Measurements from ENCODE around the gene RASL11A. TPM values are rescaled to one million over a fixed set of nuclear protein-coding genes. Genes with fewer than 3 reads are reported as not detected.

The RASL11A gene
- total RNA-seq, 4 donors from 2014 or later: 26.5 to 70.1 (median 39.6) TPM

DNA sequence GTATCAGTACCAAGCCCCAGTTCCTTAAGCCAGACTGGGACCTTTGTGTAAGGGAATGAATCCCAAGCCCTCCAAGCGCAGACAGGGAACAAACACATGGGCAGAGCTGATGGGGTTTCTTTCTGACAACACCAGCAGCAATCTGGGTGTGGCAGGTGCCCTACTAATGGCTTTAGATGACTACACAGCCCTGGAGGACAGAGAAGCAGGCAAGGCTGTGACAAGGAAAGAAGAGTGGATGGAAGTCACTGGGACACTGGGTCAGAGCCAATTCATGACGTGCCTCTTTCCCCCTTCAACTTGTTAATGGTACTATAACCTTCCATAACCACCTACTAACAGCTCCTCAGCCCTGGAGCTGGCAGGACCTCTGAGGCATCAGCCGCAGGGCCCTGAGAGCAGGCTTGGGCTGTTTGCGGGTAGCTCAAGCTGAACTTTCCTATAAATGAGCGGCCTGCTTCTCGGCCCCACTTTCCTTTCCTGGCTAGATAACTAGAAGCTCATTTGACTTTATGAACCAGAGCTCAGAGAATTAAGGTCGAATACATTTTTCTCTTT is 38.9 kb downstream of the RASL11A start:
- H3K27me3 ChIP-seq: no peaks in the 10 kb centered on the region
- no peak overlapping the region for H3K4me3 ChIP-seq
- no peak for DNase-seq
- no peaks in the 10 kb centered on the region for H3K4me1 ChIP-seq
- TF ChIP-seq, protein P1, sequence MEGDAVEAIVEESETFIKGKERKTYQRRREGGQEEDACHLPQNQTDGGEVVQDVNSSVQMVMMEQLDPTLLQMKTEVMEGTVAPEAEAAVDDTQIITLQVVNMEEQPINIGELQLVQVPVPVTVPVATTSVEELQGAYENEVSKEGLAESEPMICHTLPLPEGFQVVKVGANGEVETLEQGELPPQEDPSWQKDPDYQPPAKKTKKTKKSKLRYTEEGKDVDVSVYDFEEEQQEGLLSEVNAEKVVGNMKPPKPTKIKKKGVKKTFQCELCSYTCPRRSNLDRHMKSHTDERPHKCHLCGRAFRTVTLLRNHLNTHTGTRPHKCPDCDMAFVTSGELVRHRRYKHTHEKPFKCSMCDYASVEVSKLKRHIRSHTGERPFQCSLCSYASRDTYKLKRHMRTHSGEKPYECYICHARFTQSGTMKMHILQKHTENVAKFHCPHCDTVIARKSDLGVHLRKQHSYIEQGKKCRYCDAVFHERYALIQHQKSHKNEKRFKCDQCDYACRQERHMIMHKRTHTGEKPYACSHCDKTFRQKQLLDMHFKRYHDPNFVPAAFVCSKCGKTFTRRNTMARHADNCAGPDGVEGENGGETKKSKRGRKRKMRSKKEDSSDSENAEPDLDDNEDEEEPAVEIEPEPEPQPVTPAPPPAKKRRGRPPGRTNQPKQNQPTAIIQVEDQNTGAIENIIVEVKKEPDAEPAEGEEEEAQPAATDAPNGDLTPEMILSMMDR (IDR thresholded peaks at IDR 0.05): no peak
- TF ChIP-seq POLR2A (IDR thresholded peaks at IDR 0.05): no peak
- no peaks in the 10 kb centered on the region for H3K36me3 ChIP-seq
- no peak overlapping the region for H3K27ac ChIP-seq
- no peaks in the 10 kb centered on the region for H3K9me3 ChIP-seq

DNA sequence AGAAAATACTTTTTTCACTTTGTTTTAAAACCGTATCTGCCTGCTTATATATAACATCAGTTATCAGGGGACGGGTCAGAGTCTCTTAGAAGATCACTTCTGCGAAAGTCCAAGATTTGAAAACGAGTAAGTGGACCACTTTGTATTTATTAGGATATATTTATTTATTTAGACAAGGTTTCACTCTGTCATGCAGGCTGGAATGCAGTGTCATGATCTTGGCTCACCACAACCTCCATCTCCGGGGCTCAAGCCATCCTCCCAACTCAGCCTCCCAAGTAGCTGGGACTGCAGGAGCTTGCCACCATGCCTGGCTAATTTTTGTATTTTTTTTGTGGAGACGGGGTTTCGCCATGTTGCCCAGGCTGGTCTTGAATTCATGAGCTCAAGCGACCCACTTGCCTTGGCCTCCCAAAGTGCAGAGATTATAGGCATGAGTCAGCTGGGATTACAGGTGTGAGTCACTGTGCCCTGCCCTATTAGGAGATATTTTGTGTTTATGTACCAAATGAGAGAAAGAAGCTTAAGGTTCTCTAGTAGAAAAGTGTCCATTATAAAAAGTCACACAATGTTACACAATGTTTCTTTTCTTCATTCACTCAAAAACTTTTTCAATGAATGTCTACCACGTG is 39.5 kb downstream of the RASL11A start:
- no peaks in the 10 kb centered on the region for H3K36me3 ChIP-seq
- DNase-seq: no peak
- H3K27me3 ChIP-seq: no peaks in the 10 kb centered on the region
- no peaks in the 10 kb centered on the region for H3K4me1 ChIP-seq
- no peak overlapping the region for H3K4me3 ChIP-seq
- TF ChIP-seq POLR2A (IDR thresholded peaks at IDR 0.05): no peak
- TF ChIP-seq, protein P1 (IDR thresholded peaks at IDR 0.05): no peak
- no peaks in the 10 kb centered on the region for H3K9me3 ChIP-seq
- no peak overlapping the region for H3K27ac ChIP-seq

DNA sequence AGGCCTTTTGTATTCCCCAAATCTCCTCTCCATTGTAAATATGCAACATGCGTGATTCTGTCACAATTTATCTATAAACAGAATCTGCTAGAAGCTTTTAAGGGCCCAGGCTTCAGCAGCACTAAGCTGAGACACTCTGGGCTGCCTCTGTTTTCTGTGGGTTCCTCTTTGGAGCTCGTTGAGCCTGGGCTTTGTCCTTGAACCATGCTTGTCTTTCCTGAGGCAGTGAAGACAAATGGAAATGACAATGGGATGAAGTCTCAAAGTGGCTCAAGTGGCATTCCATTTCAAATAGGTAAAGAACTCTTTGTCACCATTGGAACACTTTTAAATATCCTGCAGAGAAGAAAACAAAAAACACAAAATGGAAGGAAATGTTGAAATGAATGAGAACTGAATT is 40.3 kb downstream of the RASL11A start:
- Histone ChIP-seq H3K36me3 (no peaks in the 10 kb centered on the region), H3K27ac (no peak overlapping the region), H3K4me1 (no peaks in the 10 kb centered on the region), H3K9me3 (no peaks in the 10 kb centered on the region), H3K27me3 (no peaks in the 10 kb centered on the region), H3K4me3 (no peak overlapping the region)
- no peak for DNase-seq
- TF ChIP-seq POLR2A (IDR thresholded peaks at IDR 0.05): no peak
- TF ChIP-seq, protein P1 (IDR thresholded peaks at IDR 0.05): no peak

DNA sequence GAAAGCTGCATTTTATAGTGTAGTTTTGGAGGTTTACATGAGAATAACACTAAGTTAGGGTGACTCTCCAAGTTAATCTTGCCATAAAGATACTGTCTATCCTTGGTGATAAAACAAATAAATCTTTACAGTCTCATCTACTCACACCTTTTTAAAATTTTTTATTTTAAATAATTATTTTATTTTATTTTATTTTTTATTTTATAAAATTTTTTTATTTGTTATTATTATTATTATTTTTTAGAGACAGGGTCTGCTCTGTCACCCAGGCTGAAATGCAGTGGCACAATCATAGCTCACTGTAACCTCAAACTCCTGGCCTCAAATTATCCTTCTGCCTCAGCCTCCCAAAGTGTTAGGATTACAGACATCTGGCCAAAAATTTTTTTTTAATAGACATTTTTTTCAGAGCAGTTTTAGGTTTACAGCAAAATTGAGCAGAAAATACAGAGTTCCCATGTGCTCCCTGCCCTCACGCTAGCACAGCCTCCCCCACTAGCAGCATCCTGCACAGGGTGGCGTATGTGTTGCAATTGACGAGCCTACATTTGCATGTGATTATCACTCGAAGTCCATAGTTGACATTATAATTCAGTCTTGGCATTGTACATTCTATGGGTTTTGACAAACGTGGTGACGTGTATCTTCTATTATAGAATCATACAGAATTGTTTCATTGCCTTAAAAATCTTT is 41.0 kb downstream of the RASL11A start:
- no peaks in the 10 kb centered on the region for H3K36me3 ChIP-seq
- DNase-seq: no peak
- TF ChIP-seq, protein P1 (IDR thresholded peaks at IDR 0.05): no peak
- no peak for TF ChIP-seq POLR2A (IDR thresholded peaks at IDR 0.05)

DNA sequence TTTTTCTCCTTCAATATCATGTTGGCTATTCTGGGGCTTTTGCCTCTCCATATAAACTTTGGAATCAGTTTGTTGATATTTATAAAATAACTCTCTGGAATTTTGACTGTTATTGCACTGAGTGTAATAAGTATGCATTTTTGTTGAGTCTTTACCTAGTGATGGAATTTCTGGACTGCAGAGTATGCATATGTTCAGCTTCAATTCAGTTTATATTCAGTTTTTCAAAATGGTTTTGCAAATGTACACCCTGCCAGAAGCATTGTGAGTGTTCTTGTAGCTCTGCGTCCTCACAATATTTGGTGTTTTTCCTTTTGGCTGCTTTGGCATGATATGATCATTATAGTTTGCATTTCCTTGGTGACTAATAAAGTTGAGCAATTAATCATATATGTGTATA is 43.1 kb downstream of the RASL11A start:
- Histone ChIP-seq H3K27ac (no peak overlapping the region), H3K9me3 (no peaks in the 10 kb centered on the region), H3K4me1 (no peaks in the 10 kb centered on the region), H3K4me3 (no peak overlapping the region), H3K36me3 (no peaks in the 10 kb centered on the region), H3K27me3 (no peaks in the 10 kb centered on the region)
- no peak for DNase-seq
- TF ChIP-seq, protein P1 (IDR thresholded peaks at IDR 0.05): no peak
- TF ChIP-seq POLR2A (IDR thresholded peaks at IDR 0.05): no peak

More for the DNA sequence above, 41.0 kb downstream of the RASL11A start:
- Histone ChIP-seq H3K9me3 (no peaks in the 10 kb centered on the region), H3K4me3 (no peak overlapping the region), H3K27me3 (no peaks in the 10 kb centered on the region), H3K4me1 (no peaks in the 10 kb centered on the region), H3K27ac (no peak overlapping the region)
